DMS79 (cell line): ENCODE measurements around the gene DSG4.
"Not testable (repeated sequence)": the region's sequence is repeated elsewhere in the genome, so short reads cannot be mapped to it uniquely, and the experiment has no call there.

Experiments used
- DNase-seq: peaks from one replicate; lab custom pipeline; 2025; lab: John Stamatoyannopoulos, UW

Gene DSG4

GRCh38 chr18:31376477-31376876 lies at the start of gene DSG4:
Gene DSG4 (plus strand): TSS chr18:31376777. CDS start chr18:31376912, 135 bp downstream.
- no peak for DNase-seq

GRCh38 chr18:31329787-31330438 lies 46.7 kb upstream of the DSG4 start:
- no peak for DNase-seq

DNA sequence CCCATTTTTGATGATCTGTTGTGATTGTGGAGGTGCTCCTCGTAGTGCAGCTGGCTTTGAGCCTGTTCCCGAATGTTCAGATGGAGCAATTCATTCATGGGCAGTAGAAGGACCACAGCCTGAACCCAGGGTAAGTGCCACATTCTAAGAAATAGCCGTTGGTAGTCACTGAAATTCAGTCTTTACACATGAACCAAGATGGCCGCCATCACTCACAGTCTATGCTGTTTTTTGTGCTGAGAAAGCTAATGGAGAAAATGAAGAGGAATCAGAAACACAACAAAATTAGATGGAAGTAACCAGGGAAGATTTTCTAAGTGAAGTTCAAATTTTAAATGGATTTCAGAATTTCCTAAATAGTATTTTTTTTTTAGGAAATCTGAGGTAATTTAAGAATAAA lies 33.1 kb upstream of the DSG4 start:
- DNase-seq: no peak

- not testable (repeated sequence) for DNase-seq
These were observed 23.2 kb upstream of the DSG4 start for GRCh38 chr18:31353336-31353735.

- DNase-seq: no peak
These were observed 21.6 kb upstream of the DSG4 start for GRCh38 chr18:31354990-31355389.

DNA sequence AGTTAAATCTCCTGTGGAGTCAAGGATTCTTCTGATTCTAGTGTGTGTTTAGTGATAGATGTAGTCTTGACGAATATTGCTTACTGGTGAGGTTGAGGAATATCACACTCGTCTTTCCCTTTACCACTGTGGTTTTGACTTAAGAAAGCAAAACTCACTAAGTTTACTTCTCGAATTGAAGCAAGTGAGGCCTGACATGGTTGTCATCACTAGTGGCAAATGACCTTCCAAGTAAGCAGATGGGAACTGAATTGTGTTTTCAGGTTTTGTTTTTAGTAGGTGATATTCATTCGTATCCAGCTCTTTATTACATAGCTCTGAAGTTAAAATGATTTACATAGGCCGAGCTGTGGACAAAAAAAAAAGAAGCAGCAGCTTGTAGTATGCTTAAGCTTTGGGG lies 20.6 kb upstream of the DSG4 start:
- DNase-seq: no peak

- DNase-seq: no peak
These were observed 12.4 kb upstream of the DSG4 start for GRCh38 chr18:31364190-31364589.

GRCh38 chr18:31369478-31369877 lies 7.1 kb upstream of the DSG4 start:
- DNase-seq: no peak

DNA sequence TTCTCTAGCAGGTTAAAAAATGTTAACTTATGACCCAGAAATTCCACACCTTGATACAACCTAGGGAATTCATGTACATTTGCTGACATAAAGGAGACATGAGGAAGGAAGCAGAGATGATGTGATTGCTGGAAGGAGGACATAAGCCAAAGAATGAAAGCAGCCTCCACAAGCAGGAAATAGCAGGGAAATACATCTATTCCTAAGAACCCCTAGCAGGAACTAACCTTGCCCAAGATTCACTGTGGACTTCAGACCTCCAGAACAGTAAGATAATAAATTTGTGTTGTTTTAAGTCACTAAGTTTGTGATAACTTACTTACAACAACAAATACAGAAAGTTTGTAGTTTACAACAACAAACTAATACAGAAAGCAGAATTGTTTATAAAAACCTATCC lies 4.6 kb upstream of the DSG4 start:
- no peak for DNase-seq

DNA sequence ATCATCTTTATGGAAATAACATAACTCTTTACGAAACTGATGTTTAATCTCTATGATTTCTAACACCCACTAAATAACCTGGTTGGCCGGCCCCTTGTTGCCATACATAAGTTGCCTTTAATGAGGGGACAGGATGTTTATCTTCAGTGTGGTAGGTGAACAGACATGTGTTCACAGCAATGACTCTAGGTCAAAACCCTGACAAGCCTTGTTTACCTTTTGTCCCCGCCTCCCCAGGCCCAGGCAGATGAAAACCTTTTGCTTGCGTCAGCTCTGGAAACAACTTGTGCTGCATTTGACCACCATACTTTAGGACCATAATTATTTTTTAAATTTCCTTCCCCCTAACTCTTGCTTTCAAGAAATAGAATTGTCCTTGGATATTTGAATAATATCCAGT lies 2.9 kb upstream of the DSG4 start:
- DNase-seq: no peak

DNA sequence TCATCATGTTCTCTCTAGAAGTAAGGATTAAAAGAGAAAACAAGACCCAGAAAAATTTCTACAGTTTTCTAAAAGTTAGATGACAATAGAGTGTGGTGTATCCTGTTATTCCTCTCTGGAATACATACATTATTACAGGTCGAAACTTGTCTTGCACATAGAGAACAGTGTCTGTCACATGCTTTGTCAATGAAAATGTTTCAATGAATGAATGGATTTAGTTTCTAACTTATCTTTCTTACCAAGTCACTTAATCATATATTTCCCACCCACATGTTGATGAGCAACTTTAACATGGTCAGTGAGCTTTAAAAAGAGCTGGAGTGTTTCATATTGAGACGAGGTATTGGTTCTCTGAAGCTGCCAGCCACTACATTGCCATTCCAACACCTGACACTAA lies 4.3 kb downstream of the DSG4 start:
- no peak for DNase-seq

DNA sequence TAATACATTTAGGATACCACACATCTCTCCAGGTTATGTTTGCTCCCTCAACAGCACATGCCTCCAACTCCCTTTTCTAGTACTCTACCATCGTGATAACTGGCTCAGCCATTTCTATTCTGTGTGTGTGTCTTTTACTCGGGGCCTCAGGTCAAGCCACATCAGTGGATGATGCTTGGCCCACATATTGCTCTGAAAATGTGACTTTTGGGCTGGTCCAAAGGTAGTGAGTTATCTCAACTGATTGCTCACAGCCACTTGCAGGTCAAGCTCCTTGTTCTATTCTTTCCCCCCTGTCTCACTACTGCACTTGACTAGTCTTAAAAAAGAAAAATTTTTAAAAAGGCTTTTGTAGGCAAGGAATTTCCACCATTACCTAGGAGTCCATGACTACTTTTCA lies 5.5 kb downstream of the DSG4 start:
- DNase-seq: no peak

GRCh38 chr18:31386741-31387140 lies 10.2 kb downstream of the DSG4 start:
- no peak for DNase-seq

GRCh38 chr18:31393286-31393685 lies 16.7 kb downstream of the DSG4 start:
- no peak for DNase-seq

DNA sequence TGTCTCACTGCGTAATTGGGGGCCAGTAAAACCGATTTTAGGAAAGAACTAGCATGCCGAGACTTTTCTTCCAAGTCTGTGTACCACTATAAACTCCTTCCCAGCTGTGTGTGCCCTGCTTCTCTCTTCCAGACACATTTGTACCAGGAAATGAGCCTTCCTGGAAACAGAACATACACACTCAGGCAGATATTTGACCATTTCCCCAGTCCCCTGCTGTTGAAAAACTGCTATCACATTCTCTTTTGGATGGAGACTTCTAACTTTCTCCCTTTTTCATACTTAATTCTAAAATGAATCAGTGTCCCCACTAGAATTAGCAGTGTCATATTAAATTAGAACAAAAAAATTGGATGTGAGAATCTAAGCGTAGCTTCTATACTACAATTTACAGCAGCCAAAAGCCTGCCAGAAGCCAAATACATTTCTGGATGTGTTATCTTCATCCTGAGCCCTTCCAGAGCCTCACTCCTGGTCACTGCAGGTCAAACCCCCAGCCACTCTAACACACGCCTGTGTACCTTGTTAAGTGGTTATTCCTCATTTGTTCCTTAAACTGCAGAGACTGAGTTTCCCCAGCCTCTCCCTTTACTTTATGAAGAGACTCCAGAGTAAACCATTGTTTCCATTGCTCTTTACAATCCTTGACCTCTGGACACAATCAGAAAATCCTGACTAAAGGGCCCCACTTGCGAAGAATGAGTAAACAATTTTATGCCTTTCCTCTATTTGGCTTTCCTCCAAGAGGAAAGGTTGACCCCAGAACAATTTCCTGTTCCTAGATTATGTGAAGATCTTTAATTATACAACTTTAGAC lies 20.4 kb downstream of the DSG4 start:
- DNase-seq: no peak

DNA sequence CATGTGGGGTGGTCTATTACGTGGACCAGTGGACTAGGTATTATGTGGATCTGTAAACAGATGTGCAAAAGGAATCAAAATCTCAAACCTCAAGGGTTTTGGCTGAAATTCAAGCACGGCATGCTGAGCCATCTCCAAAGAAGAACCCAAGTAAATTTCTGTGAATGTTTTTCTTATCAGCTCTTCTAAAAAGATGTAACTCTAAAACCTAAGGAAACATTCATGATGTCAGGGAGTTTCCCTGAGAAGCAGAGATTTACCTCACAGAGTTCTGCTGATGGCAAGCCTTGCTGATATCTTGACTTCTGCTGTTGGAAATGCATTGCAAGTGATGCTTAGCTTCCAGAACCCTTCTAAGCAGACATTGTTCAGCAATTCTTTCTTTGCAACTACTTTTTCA lies 21.6 kb downstream of the DSG4 start:
- no peak for DNase-seq

GRCh38 chr18:31399306-31400032 lies 22.9 kb downstream of the DSG4 start:
- no peak for DNase-seq

DNA sequence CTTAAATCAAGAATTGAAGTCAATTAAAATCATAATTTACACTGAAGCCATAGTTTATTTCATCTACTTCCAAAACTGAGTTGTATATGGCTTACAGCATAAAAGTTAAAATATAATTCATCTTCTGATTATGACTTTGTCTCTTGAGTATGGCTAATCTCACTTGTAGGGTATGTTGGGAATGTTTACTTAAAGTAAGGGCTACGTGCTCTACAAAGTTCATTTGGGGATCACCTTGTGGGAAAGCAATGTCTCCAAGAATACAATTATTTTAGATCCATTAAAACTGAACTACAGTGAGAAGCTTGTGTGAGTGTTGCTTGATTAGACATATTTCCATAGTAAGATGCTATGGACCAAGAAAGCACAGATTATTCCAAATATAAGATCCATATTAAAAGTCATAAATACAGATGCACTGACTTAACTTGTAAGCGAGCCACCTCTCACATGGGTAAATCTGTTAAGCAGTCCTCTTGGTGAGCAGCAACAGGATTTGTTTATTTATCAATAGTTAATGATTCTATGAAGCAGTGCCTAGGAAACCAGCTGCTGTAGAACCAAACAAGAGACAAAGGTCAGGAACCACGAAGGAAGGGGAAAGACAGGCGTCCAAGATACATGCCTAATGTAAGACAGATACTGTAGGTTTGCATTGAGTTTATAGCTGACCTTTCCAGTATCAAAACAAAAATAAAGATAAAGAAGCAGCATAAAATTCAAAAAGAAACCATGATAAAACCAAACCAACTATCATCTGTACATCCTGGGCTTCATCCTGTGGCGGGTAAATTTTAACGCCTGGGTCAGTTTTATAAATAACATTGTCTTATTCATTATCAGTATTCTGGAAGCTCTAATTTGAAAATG lies 24.8 kb downstream of the DSG4 start:
- no peak for DNase-seq

GRCh38 chr18:31402026-31402373 lies 25.4 kb downstream of the DSG4 start:
- no peak for DNase-seq

GRCh38 chr18:31403409-31403808 lies 26.8 kb downstream of the DSG4 start:
- DNase-seq: no peak

GRCh38 chr18:31407649-31408048 lies 31.1 kb downstream of the DSG4 start:
- no peak for DNase-seq

DNA sequence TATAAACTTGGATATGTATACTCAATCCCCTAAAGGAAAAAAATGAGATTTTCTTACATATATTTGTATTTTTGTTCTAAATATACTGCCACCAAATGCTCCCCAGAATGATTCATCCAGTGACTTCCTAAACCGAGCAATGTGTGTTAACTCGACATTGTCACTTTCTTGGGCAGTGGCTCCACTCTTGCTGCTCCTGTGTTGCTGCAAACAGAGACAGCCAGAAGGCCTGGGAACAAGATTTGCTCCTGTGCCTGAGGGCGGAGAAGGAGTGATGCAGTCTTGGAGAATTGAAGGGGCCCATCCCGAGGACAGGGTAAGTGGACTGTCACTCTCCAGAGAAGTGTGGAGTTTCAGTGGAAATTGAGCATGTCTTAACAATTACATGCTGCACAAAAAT lies 32.7 kb downstream of the DSG4 start:
- DNase-seq: no peak
